HTERT RPE-1 (cell line): ENCODE data around the gene KIDINS220.

Experiments
- in situ Hi-C: fragments of 300-500 bp; cut with MboI; formaldehyde crosslinking; loops from 4 replicates; pipeline ENCODE4 v1.14.3; 2020; ENCODE audit warnings: low sequenced_read_pairs

KIDINS220 gene

DNA sequence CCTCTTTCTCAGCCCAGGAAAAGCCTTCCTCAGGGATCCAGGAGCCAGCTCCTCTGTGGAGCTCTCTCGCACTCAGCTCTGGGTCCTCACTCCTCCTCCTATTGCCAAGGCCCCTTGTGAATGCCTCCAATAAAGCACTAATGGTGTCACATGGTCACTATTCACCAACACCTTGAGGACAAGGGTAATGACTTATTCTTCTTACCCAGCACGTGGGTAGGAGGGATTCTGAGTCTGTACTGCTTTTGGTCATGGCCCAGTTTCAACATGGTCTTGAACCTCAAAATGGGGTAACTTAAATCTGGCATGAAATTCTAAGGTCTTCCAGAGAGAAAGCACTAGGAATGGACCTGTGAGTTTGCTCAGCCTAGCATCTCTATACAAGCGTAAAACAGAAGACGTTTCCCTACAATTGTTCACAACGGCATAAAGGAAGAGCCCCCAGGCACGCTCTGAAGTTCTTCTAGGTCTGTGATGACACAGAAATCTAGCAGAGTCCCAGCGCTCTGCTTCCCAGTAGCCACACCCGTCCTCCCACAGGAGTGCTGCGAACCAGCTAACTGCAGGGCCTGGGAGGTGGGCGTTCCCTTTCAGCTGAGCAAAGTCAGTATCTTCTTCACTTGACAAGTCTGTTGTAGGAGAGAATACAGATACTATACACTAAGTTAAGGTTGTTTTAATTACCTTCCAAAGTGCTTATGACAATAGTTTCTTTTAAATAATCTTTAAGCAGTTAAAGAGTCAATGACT is 14.6 kb upstream of the KIDINS220 start:
- in situ Hi-C loops: no loop called here

- in situ Hi-C loops: no loop called here
Observed at GRCh38 chr2:8850845-8851487, 13.6 kb upstream of the KIDINS220 start.

DNA sequence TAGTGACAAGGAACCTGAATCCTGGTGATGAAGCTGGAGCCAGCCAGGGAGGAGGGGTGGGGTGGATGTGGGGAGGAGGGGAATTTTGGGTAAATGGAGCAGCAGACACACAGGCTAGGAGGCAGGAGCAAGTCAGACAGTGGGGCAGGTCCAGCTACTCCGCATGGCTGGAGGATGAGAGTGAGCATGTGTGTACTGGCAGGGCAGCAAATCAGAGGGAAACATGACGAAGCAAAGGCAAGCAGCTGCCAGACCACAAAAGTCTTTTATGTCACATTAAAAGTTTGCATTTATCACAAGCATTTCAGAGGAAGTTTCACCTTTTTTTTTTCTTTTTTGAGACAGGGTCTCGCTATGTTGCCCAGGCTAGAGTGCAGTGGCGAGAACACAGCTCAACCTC is 11.9 kb upstream of the KIDINS220 start:
- in situ Hi-C loops: no loop called here

DNA sequence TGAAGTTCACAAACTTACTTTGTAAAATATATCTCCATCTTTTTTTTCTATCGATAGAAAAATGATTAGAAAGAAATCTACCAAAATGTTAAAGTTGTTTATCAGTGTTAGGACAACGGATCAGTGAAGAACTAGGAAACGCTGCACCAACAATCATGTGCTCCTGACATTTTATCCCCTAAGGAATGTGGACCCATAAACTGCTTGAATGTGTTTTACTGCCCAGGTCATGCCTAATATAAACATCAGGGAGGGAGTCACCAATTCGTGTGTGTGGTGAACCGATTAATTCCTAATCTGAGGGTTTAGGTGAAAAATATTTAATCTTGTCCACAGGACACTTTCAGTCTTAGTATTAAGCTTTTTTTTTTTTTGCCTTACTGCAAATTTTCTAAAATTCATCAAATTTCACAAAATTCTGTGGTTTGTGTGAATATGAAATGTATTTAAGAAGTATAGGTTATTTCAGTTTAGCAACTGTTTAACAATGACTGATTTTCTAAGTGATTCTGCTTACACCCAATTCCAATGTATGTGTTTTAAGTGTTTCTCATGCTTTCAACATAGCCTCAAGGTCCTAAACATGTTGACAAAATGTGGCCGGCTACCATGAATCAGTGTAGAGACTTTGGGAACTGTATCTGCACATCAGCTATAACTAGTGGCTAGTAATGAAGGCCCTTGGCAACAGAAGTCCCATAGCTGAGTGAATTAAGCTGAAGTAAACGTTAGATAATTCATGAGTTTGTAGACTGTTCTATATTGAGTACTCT is 11.1 kb upstream of the KIDINS220 start:
- in situ Hi-C loops: no loop called here

GRCh38 chr2:8847400-8847799 is 10.0 kb upstream of the KIDINS220 start:
- in situ Hi-C loops: no loop called here

DNA sequence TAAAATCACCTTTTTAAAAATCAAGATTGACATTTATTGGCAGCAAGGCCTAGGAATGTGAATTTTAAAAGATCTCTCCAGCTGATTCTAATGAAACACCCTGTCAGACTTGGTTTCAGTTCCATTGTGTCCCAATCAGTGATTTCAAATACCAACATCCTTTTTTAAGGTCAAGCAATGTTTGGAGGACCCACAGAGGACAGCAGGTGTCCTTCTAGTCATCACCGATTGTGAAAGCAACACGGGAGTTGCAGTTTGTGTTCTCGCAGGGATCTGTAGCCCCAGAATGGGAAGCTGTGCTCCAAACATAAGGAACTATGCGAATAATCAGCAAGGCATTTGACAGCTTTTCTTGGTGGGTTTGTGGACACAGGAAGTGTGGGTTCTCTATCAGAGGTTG is 4.5 kb upstream of the KIDINS220 start:
- in situ Hi-C loops: no loop called here

GRCh38 chr2:8840475-8841091 is 3.2 kb upstream of the KIDINS220 start:
- in situ Hi-C loops: no loop called here

DNA sequence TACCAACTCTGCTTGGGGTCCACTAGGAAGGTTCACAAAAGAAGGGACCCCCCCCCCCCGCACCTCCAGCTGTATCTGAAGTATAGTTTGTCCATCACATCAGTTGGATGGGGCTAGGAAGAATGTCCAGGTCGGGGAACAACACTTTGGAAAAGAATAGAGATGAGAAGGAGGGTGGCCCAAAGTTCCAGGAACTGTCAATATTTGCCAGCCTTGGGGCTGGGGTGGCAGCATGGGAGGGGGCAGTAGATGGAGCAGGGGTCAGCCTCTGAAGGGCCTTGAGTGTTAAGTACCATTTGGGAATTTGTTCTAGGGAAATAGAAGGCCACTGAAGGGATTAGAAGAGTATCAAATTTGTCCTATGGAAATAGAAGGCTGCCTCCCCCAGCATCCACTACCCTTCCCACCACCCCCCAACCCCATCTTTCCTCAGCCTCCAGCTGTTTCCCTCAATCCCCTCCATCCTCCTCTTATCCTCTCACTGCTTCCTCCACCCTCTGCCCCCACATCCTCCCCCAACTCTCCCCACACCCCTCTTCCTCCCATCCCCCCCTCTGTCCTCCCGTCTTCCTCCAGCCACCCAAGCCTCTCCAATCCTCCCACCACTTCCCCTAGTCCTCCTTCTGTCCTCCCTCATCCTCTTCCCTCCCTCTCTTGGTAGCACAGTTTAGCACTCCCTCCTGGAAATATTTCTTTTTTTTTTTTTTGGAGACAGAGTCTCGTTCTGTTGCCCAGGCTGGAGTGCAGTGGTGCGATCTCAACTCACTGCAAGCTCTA is 2.0 kb upstream of the KIDINS220 start:
- in situ Hi-C loops: no loop called here

GRCh38 chr2:8837795-8838140 is 355 bp upstream of the KIDINS220 start:
- in situ Hi-C loops: no loop called here

DNA sequence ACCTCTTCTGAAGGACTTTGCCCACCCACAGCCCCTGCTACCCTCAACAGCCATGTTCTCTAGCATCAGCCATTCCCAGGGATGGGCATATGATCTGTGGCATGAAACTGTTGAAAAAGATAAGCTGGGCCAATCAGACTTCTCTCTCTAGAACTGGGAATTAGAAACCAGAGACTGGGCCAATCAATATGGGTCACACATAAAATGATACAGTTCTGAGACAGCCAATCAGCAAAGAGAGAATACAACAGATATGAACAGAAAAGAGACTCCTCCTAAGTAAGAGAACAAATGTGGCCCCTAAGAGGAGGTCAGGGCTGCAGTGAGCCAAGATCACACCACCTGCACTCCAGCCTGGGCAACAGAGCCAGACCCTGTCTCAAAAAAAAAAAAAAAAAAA is 2.1 kb downstream of the KIDINS220 start:
- in situ Hi-C loops: no loop called here

DNA sequence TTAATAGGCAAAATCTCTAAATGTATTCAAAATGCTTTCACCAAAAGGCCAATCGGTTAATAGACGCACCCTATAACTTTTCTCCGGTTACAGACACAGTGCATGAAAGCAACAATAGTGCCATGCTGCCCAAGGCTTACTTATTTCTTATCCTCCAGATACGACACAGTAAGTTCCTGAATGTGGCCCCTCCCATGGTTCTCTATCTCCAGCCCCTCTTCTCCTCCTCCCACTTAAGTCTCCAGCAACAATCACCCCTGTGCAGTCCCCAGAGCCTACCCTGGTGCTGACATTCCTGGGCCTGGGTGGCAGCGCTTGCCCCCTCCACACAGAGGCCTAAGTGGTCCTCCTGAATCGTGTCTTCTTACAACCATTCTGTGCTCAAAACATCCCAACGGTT is 3.6 kb downstream of the KIDINS220 start:
- in situ Hi-C loops: no loop called here

DNA sequence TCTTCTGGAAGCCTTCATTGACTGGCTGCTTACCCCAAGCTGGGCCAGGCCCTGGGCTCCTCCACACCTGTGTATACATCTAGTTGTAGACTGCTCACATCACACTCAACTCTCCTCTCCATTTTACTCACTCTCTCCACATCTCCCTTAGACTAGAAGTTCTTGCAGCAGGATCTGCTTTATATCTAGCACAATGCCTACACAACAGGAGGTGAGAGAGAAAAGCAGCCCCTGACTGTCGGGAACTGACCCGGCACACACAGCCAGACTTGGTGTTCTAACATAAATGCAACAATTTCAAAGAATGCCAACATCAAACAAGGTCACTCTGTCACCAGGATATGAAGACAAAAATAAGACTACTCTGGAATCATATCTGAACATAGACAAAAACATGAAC is 5.9 kb downstream of the KIDINS220 start:
- in situ Hi-C loops: no loop called here

DNA sequence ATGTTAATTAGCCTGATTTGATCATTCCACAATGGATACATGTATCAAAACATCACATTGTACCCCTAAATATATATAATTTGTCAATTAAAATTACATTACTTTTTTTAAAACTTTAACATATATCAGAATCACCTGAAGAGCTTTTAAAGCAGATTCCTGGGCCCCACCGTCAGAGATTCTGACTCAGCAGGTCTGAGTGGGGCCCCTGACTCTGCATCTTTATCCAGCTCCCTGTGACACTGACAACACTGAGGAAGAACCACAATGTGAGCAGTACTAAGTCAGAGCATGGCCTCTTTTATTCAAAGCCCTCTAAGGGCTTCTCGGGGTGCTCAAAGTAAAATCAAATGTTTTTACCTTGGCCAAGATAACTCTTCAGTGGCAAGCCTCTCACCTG is 9.7 kb downstream of the KIDINS220 start:
- in situ Hi-C loops: no loop called here

GRCh38 chr2:8822218-8822617 is 15.2 kb downstream of the KIDINS220 start:
- in situ Hi-C loops: no loop called here

DNA sequence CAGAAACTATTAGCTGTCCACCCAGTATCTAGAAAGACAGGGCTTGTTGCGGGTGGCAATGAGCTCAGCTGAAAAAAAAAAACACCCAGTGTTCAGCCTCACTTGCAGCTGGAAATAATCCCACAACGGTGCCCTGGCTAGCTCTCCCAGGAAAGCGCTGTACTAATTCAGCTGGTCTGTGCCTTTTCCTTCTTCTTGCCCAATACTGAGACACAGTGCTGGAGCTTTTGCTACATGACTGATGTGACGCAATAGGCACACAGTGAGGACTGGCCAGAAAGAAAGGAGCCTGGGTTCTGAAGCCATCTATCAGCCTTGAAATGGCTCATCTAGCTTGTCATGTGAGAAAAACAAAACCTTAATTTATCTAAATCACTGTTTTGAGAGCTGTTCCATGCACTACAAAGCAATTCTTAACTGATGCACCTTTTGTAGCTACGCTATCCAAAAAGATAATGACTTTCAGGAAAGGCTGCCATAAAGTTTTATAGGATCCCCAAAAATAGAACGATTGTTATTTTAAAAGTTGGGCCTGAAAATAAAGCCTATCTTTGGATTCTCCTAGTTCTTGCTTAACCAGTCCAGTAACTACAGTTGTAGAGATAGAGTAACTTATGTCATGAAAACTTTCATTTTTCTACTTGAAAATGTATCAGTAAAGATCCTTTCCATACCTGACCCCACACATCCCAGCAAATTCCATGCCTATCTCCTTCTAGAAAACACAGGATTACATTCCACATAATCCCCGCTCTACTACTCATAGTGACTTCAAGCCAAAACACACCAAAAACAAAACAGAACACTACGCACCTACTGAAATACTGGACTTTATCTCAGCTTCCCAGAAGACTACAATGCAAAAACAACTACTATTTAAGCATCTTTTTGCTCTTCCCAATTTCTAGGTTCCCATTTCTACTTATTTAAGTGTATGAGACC is 15.9 kb downstream of the KIDINS220 start:
- in situ Hi-C loops: no loop called here

DNA sequence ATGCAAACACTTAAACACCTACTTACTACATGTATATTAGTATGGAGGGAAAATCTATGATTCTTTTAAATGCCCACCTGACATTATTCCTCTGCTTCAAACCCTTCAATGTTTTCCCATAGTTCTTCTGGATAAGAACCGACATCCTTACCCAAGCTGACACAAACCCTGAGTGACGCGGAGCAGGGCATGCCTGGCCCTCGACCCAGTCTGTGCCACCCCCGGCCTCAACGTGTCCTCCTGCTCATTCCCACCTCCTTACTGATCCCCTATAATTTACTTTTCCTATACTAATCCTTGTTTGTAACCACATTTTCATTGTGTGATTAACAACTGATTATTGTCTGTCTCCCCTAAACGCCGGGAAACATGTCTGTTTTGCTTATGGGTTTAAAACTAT is 17.5 kb downstream of the KIDINS220 start:
- in situ Hi-C loops: no loop called here

DNA sequence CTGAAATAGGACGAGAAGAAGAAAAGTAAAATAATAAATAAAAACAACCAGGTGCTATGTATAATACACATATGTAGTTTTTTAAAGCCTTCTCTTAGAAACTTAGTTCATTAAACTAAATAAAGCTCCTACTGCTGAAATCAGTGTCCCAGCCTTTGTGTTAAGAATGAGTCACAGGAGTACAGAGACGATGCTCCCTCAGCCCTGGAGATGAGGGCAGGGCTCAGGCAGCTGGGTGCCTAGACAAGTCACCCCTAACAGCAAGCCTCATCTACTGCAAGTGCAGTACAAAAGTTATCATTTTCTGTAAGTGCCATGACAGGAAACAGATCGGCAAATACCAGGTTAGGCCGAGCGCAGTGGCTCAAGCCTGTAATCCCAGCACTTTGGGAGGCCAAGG is 18.2 kb downstream of the KIDINS220 start:
- in situ Hi-C loops: no loop called here

GRCh38 chr2:8817221-8817620 is 20.2 kb downstream of the KIDINS220 start:
- in situ Hi-C loops: no loop called here

DNA sequence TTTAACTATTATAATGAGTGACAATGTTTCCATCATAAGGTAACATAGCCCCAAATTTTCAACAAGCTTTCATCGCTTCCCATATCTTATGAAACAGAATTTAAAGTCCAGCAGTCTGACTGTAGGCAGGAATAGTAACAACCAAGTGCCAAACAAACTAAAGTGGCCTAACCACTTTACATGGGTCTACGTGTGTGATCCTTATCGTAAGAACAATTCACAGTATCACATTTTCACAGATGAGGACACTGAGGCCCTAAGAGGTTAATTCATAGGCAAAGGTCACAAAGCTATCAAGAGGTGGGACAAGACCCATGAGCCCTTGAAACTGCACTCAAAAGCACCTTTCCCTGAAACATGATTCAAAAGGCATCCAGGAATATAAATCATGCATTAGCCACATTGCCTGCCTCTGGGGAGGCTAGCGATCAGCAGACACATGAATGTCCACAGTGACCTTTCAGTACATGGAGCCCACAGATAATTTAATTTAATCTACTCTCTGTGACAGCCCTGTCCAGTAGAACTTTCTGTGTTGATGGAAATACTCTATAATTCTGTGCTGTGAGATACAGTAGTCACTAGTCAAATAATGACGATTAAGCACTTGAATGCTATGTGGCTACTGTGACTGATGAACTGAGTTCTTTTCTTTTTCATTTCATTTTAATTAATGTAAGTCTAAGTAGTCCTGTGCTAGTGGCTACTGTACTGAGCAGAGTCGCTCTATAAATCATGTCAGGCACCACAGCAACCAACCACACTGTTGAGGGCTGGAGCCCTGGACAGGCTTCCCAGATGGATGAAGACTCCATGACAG is 30.3 kb downstream of the KIDINS220 start:
- in situ Hi-C loops: no loop called here
